ENCODE data around the gene SPINK1. TPM values are rescaled to one million over a fixed set of nuclear protein-coding genes. Genes with fewer than 3 reads are reported as not detected.
"Not testable (repeated sequence)": the region's sequence is repeated elsewhere in the genome, so short reads cannot be mapped to it uniquely, and the experiment has no call there.

SPINK1 gene
- total RNA-seq, 2 donors from 2014 or later: not detected

GRCh38 chr5:147809830-147810666, 21.4 kb downstream of the SPINK1 start:
- Mint-ChIP-seq H3K9me3 (no peaks in the 10 kb centered on the region), H3K36me3 (no peaks in the 10 kb centered on the region), H3K27me3 (no peaks in the 10 kb centered on the region), H3K27ac (no peak overlapping the region), H3K4me3 (no peak overlapping the region), H3K4me1 (ENCODE audit: low read depth in 2 of 2) (peaks cover 7 to 8% of the 10 kb centered on the region in 2 donors)
- ATAC-seq (peak in 1 of 2 donors; percentile 66), DNase-seq (ENCODE audit: low spot score) (no peak)

GRCh38 chr5:147805030-147805454, 26.4 kb downstream of the SPINK1 start:
- DNase-seq (ENCODE audit: low spot score): peak; percentile 82
- H3K4me1 Mint-ChIP-seq (ENCODE audit: low read depth in 2 of 2): peaks cover 21 to 24% of the 10 kb centered on the region in 2 donors
- H3K27me3 Mint-ChIP-seq: peaks cover 0 to 2% of the 10 kb centered on the region in 2 donors
- H3K4me3 Mint-ChIP-seq: peak overlapping the region; percentile 61
- H3K27ac Mint-ChIP-seq: peak overlapping the region; percentile 76 to 86
- H3K9me3 Mint-ChIP-seq: no peaks in the 10 kb centered on the region
- peak; percentile 95 to 97 for ATAC-seq
- H3K36me3 Mint-ChIP-seq: no peaks in the 10 kb centered on the region

GRCh38 chr5:147804334-147804733, 27.1 kb downstream of the SPINK1 start:
- DNase-seq (ENCODE audit: low spot score) (no peak), ATAC-seq (no peak)
- Mint-ChIP-seq H3K27ac (peak overlapping the region; percentile 76 to 86), H3K27me3 (peaks cover 0 to 2% of the 10 kb centered on the region in 2 donors), H3K4me3 (no peak overlapping the region), H3K9me3 (no peaks in the 10 kb centered on the region), H3K36me3 (no peaks in the 10 kb centered on the region), H3K4me1 (ENCODE audit: low read depth in 2 of 2) (peaks cover 21 to 24% of the 10 kb centered on the region in 2 donors)

- ATAC-seq: no peak
- Mint-ChIP-seq H3K36me3 (no peaks in the 10 kb centered on the region), H3K27ac (peak overlapping the region; percentile 11 to 69), H3K4me1 (ENCODE audit: low read depth in 2 of 2) (peaks cover 21 to 24% of the 10 kb centered on the region in 2 donors), H3K27me3 (peaks cover 0 to 2% of the 10 kb centered on the region in 2 donors), H3K4me3 (no peak overlapping the region), H3K9me3 (no peaks in the 10 kb centered on the region)
- no peak for DNase-seq (ENCODE audit: low spot score)
Observed at GRCh38 chr5:147803926-147804325, 27.5 kb downstream of the SPINK1 start.

- ATAC-seq; H3K36me3 Mint-ChIP-seq; H3K4me3 Mint-ChIP-seq; H3K27me3 Mint-ChIP-seq; H3K9me3 Mint-ChIP-seq; DNase-seq (ENCODE audit: low spot score): not testable (repeated sequence)
- Mint-ChIP-seq H3K27ac (peak overlapping the region; percentile 11 to 69), H3K4me1 (ENCODE audit: low read depth in 2 of 2) (peaks cover 21 to 24% of the 10 kb centered on the region in 2 donors)
Observed at GRCh38 chr5:147803161-147803560, 28.3 kb downstream of the SPINK1 start.

GRCh38 chr5:147801461-147801860, 30.0 kb downstream of the SPINK1 start:
- Mint-ChIP-seq H3K36me3 (no peaks in the 10 kb centered on the region), H3K27ac (peak overlapping the region in 1 of 2 donors; percentile 69), H3K27me3 (peaks cover 0 to 5% of the 10 kb centered on the region in 2 donors), H3K4me1 (ENCODE audit: low read depth in 2 of 2) (peaks cover 21 to 24% of the 10 kb centered on the region in 2 donors), H3K4me3 (no peak overlapping the region), H3K9me3 (no peaks in the 10 kb centered on the region)
- ATAC-seq (no peak), DNase-seq (ENCODE audit: low spot score) (no peak)

- Mint-ChIP-seq H3K9me3 (no peaks in the 10 kb centered on the region), H3K4me3 (no peak overlapping the region), H3K4me1 (ENCODE audit: low read depth in 2 of 2) (peaks cover 18 to 20% of the 10 kb centered on the region in 2 donors), H3K27me3 (peaks cover 0 to 9% of the 10 kb centered on the region in 2 donors), H3K27ac (no peak overlapping the region), H3K36me3 (no peaks in the 10 kb centered on the region)
- no peak for ATAC-seq
- no peak for DNase-seq (ENCODE audit: low spot score)
Observed at GRCh38 chr5:147800491-147800890, 31.0 kb downstream of the SPINK1 start.

GRCh38 chr5:147796556-147797308, 34.7 kb downstream of the SPINK1 start:
- Mint-ChIP-seq H3K27me3 (peaks cover 0 to 11% of the 10 kb centered on the region in 2 donors), H3K27ac (no peak overlapping the region), H3K4me3 (no peak overlapping the region), H3K4me1 (ENCODE audit: low read depth in 2 of 2) (no peaks in the 10 kb centered on the region), H3K36me3 (no peaks in the 10 kb centered on the region), H3K9me3 (no peaks in the 10 kb centered on the region)
- DNase-seq (ENCODE audit: low spot score) (no peak), ATAC-seq (no peak)

GRCh38 chr5:147791181-147791580, 40.3 kb downstream of the SPINK1 start:
- DNase-seq (ENCODE audit: low spot score): no peak
- H3K27me3 Mint-ChIP-seq: peaks cover 0 to 6% of the 10 kb centered on the region in 2 donors
- H3K27ac Mint-ChIP-seq: no peak overlapping the region
- H3K9me3 Mint-ChIP-seq: no peaks in the 10 kb centered on the region
- no peaks in the 10 kb centered on the region for H3K4me1 Mint-ChIP-seq (ENCODE audit: low read depth in 2 of 2)
- H3K36me3 Mint-ChIP-seq: no peaks in the 10 kb centered on the region
- no peak for ATAC-seq
- no peak overlapping the region for H3K4me3 Mint-ChIP-seq

- Mint-ChIP-seq H3K27ac (no peak overlapping the region), H3K9me3 (no peaks in the 10 kb centered on the region)
Observed at GRCh38 chr5:147789820-147790219, 41.7 kb downstream of the SPINK1 start.

GRCh38 chr5:147788023-147788422, 43.4 kb downstream of the SPINK1 start:
- Mint-ChIP-seq H3K9me3 (no peaks in the 10 kb centered on the region), H3K4me1 (ENCODE audit: low read depth in 2 of 2) (no peaks in the 10 kb centered on the region), H3K4me3 (no peak overlapping the region), H3K36me3 (no peaks in the 10 kb centered on the region), H3K27ac (no peak overlapping the region), H3K27me3 (no peaks in the 10 kb centered on the region)
- DNase-seq (ENCODE audit: low spot score) (no peak), ATAC-seq (no peak)

More at GRCh38 chr5:147789820-147790219, 41.7 kb downstream of the SPINK1 start:
- ATAC-seq (no peak), DNase-seq (ENCODE audit: low spot score) (no peak)
- Mint-ChIP-seq H3K4me3 (no peak overlapping the region), H3K4me1 (ENCODE audit: low read depth in 2 of 2) (no peaks in the 10 kb centered on the region), H3K36me3 (no peaks in the 10 kb centered on the region), H3K27me3 (no peaks in the 10 kb centered on the region)

GRCh38 chr5:147786142-147786541, 45.3 kb downstream of the SPINK1 start:
- Mint-ChIP-seq H3K36me3 (no peaks in the 10 kb centered on the region), H3K9me3 (no peaks in the 10 kb centered on the region), H3K4me1 (ENCODE audit: low read depth in 2 of 2) (peaks cover 13 to 16% of the 10 kb centered on the region in 2 donors), H3K27ac (no peak overlapping the region), H3K4me3 (no peak overlapping the region), H3K27me3 (no peaks in the 10 kb centered on the region)
- no peak for ATAC-seq
- no peak for DNase-seq (ENCODE audit: low spot score)

- no peaks in the 10 kb centered on the region for H3K9me3 Mint-ChIP-seq
- no peaks in the 10 kb centered on the region for H3K36me3 Mint-ChIP-seq
- no peaks in the 10 kb centered on the region for H3K27me3 Mint-ChIP-seq
- no peak overlapping the region for H3K27ac Mint-ChIP-seq
- peaks cover 25 to 33% of the 10 kb centered on the region in 2 donors for H3K4me1 Mint-ChIP-seq (ENCODE audit: low read depth in 2 of 2)
- no peak overlapping the region for H3K4me3 Mint-ChIP-seq
- no peak for DNase-seq (ENCODE audit: low spot score)
- ATAC-seq: no peak
Observed at GRCh38 chr5:147784146-147784987, 47.1 kb downstream of the SPINK1 start.

Data from natural killer cell treated with Interleukin-12 subunit alpha and Interleukin-12 subunit beta and Interleukin-15 and Interleukin-18, amount 100 ng/mL, for 72 hours (primary cell).